HCT116 (cell line): ENCODE data around the gene OSTM1. TPM values are rescaled to one million over a fixed set of nuclear protein-coding genes. Genes with fewer than 3 reads are reported as not detected.

Experiments used
- ATAC-seq: fragments of 200-7000 bp; cut with Tn5 transposase; 2 replicates; pipeline ENCODE4 v1.9.1; 2020; ENCODE audit warnings: mild to moderate bottlenecking, moderate library complexity
- BruUV-seq: library from RNA; stranded (reverse); fragments of 400-500 nt; replicated peaks from 2 replicates; lab custom pipeline; 2021; lab: Mats Ljungman, UMichigan
- CTCF ChIA-PET: fragments of 300-600 bp; sonication (Branson Sonifier 250); formaldehyde crosslinking; loops from one replicate; lab custom pipeline; 2021; ENCODE audit warnings: antibody characterized with exemption; lab: Charles Lee
- POLR2A ChIA-PET: fragments of 300-600, 350-600 bp; sonication (Branson Sonifier 250); formaldehyde crosslinking; loops from one replicate; lab custom pipeline; 2021; ENCODE audit warnings: antibody characterized with exemption; lab: Charles Lee
- RAD21 ChIA-PET, 2 experiments: fragments of 300-600 bp; sonication (Branson Sonifier 250); formaldehyde crosslinking; loops; one replicate each; lab custom pipeline; 2023; ENCODE audit warnings: low total read pairs in 2 of 2; ENCODE audit not compliant: uncharacterized antibody in 2 of 2, unreplicated experiment in 2 of 2, low non-redundant PET in 1 of 2; lab: Charles Lee
- DNase-seq: peaks from one replicate; pipeline ENCODE4 v3.0.0-alpha.2; 2010; ENCODE audit warnings: low read depth, low spot score
- H2AFZ ChIP-seq: fragments of 200-600 bp; shearing (Covaris generic), sonication (generic); 2 replicates; pipeline ENCODE4 v1.6.1; 2017; ENCODE audit warnings: low read depth, mixed run types, mixed read lengths, antibody characterized with exemption, low read length; ENCODE audit not compliant: poor library complexity, severe bottlenecking
- H3K27ac ChIP-seq: 2 replicates; pipeline ENCODE4 v1.5.1; 2012; ENCODE audit warnings: low read depth, low read length
- H3K27me3 ChIP-seq: fragments of 200-600 bp; sonication (generic); 2 replicates; pipeline ENCODE4 v1.6.1; 2016; ENCODE audit warnings: mixed run types, low read length, mixed read lengths; ENCODE audit not compliant: insufficient read depth
- H3K36me3 ChIP-seq, 2 experiments: fragments of 200-500 bp in 1 of 2; fragments of 200-600 bp in 1 of 2; sonication (Bioruptor generic) in 1 of 2; sonication (generic) in 1 of 2; 2 replicates each; pipeline versions ENCODE4 v1.5.1 to v1.6.1; 2014 to 2016; ENCODE audit warnings: low read length in 2 of 2, inconsistent platforms in 1 of 2, mixed read lengths in 1 of 2, mixed run types in 1 of 2; ENCODE audit not compliant: insufficient read depth in 2 of 2, control insufficient read depth in 1 of 2
- H3K4me1 ChIP-seq, 2 experiments: fragments of 200-600 bp in 1 of 2; sonication (generic) in 1 of 2; 2 replicates each; pipeline versions ENCODE4 v1.5.1 to v1.6.1; 2012 to 2017; ENCODE audit warnings: low read length in 2 of 2, inconsistent platforms in 1 of 2, mild to moderate bottlenecking in 1 of 2, mixed read lengths in 1 of 2, mixed run types in 1 of 2, moderate library complexity in 1 of 2; ENCODE audit not compliant: insufficient read depth in 2 of 2, control insufficient read depth in 1 of 2
- H3K4me2 ChIP-seq: fragments of 200-600 bp; sonication (generic); 2 replicates; pipeline ENCODE4 v1.6.1; 2017; ENCODE audit warnings: mixed run types, low read length, mixed read lengths
- H3K4me3 ChIP-seq, 2 experiments: fragments of 200-600 bp in 1 of 2; sonication (generic) in 1 of 2; replicated peaks in 1 of 2; 2 replicates each; pipeline ENCODE4 v1.5.1; 2011 to 2016; ENCODE audit warnings: low read length in 2 of 2, control low read depth in 1 of 2, low read depth in 1 of 2, mild to moderate bottlenecking in 1 of 2, mixed read lengths in 1 of 2, mixed run types in 1 of 2
- H3K79me2 ChIP-seq: fragments of 200-600 bp; sonication (generic); 2 replicates; pipeline ENCODE4 v1.6.1; 2017; ENCODE audit warnings: mild to moderate bottlenecking, mixed run types, low read length, moderate library complexity, mixed read lengths; ENCODE audit not compliant: insufficient read depth
- H3K9ac ChIP-seq: fragments of 200-600 bp; sonication (generic); 2 replicates; pipeline ENCODE4 v1.6.1; 2016; ENCODE audit warnings: low read length, mixed read lengths
- H3K9me2 ChIP-seq: fragments of 200-600 bp; sonication (generic), shearing (Covaris generic); 2 replicates; pipeline ENCODE4 v1.6.1; 2017; ENCODE audit warnings: mixed run types, mild to moderate bottlenecking, moderate library complexity; ENCODE audit not compliant: insufficient read depth
- H3K9me3 ChIP-seq, 2 experiments: fragments of 200-500 bp in 1 of 2; fragments of 200-600 bp in 1 of 2; sonication (Bioruptor generic) in 1 of 2; sonication (generic) in 1 of 2; 2 replicates each; pipeline ENCODE4 v1.6.1; 2014 to 2017; ENCODE audit warnings: low read length in 2 of 2, mixed read lengths in 2 of 2, inconsistent platforms in 1 of 2, low read depth in 1 of 2, mild to moderate bottlenecking in 1 of 2, mixed run types in 1 of 2, moderate library complexity in 1 of 2; ENCODE audit not compliant: control insufficient read depth in 1 of 2, insufficient read depth in 1 of 2
- H4K20me1 ChIP-seq: fragments of 200-600 bp; sonication (generic), shearing (Covaris generic); 2 replicates; pipeline ENCODE4 v1.6.1; 2017; ENCODE audit warnings: mixed run types, mild to moderate bottlenecking, moderate library complexity; ENCODE audit not compliant: insufficient read depth
- CBX3 ChIP-seq: IDR thresholded peaks from 2 replicates; pipeline ENCODE4 v1.6.1; 2012; ENCODE audit warnings: low read depth
- CEBPB ChIP-seq: IDR thresholded peaks from 2 replicates; pipeline ENCODE4 v1.6.1; 2012; ENCODE audit warnings: low read depth
- EGR1 ChIP-seq: IDR thresholded peaks from 2 replicates; pipeline ENCODE4 v1.6.1; 2012; ENCODE audit warnings: low read depth
- EZH2 ChIP-seq: fragments of 200-600 bp; sonication (generic); IDR thresholded peaks from 2 replicates; pipeline ENCODE4 v1.6.1; 2017; ENCODE audit warnings: antibody characterized with exemption, mixed run types
- EZH2phosphoT487 ChIP-seq: fragments of 200-600 bp; IDR thresholded peaks from 2 replicates; pipeline ENCODE4 v1.6.1; 2018; ENCODE audit warnings: antibody characterized with exemption, borderline replicate concordance
- FOSL1 ChIP-seq: IDR thresholded peaks from 2 replicates; pipeline ENCODE4 v1.6.1; 2012; ENCODE audit warnings: low read depth
- JUND ChIP-seq: IDR thresholded peaks from 2 replicates; pipeline ENCODE4 v1.6.1; 2012
- POLR2AphosphoS5 ChIP-seq: IDR thresholded peaks from 2 replicates; pipeline ENCODE4 v1.6.1; 2011; ENCODE audit warnings: mild to moderate bottlenecking, low read depth, low read length, moderate library complexity
- RAD21 ChIP-seq: IDR thresholded peaks from 2 replicates; pipeline ENCODE4 v1.6.1; 2012; ENCODE audit warnings: low read depth, mild to moderate bottlenecking
- REST ChIP-seq: IDR thresholded peaks from 2 replicates; pipeline ENCODE4 v1.6.1; 2012; ENCODE audit warnings: low read depth
- SIN3A ChIP-seq: IDR thresholded peaks from 2 replicates; pipeline ENCODE4 v1.6.1; 2012; ENCODE audit warnings: low read depth
- SP1 ChIP-seq: IDR thresholded peaks from 2 replicates; pipeline ENCODE4 v1.6.1; 2012; ENCODE audit warnings: low read depth
- SRF ChIP-seq: IDR thresholded peaks from 2 replicates; pipeline ENCODE4 v1.6.1; 2012; ENCODE audit warnings: low read depth
- TCF7L2 ChIP-seq: IDR thresholded peaks from 2 replicates; pipeline ENCODE4 v1.7.0; 2011; ENCODE audit warnings: borderline replicate concordance, inconsistent platforms; ENCODE audit not compliant: insufficient read depth, insufficient read length; ENCODE audit errors: extremely low read depth
- ZBTB33 ChIP-seq: IDR thresholded peaks from 2 replicates; pipeline ENCODE4 v1.6.1; 2011; ENCODE audit warnings: mild to moderate bottlenecking, low read length, moderate library complexity; ENCODE audit not compliant: insufficient replicate concordance; ENCODE audit errors: extremely low read depth
- ZFX ChIP-seq: fragments of 450-650 bp; IDR thresholded peaks from 2 replicates; pipeline ENCODE4 v1.6.1; 2017
- ZNF274 ChIP-seq: fragments of 200-500 bp; sonication (Bioruptor generic); IDR thresholded peaks from 2 replicates; pipeline ENCODE4 v1.6.1; 2014; ENCODE audit warnings: mild to moderate bottlenecking, low read depth, low read length, inconsistent platforms
- intact Hi-C: fragments of 100-400 bp; cut with micrococcal nuclease; formaldehyde crosslinking; loops from 2 replicates; pipeline ENCODE4 v1.10.0; 2022
- total RNA-seq: library from RNA; stranded (reverse); gene quantifications from one replicate; pipeline ENCODE4 v1.2.1, GENCODE V29; 2021; ENCODE audit not compliant: unreplicated experiment
- TF ChIP-seq, protein P1 (sequence below): IDR thresholded peaks from 2 replicates; pipeline ENCODE4 v1.6.1; 2012
- TF ChIP-seq, protein P2 (sequence below): IDR thresholded peaks from 2 replicates; pipeline ENCODE4 v1.6.1; 2012

OSTM1 gene
- total RNA-seq, 1 experiment from 2014 or later = 11.2 TPM

GRCh38 chr6:108083349-108083748 is 8.8 kb upstream of the OSTM1 start (continued):
- TF ChIP-seq CEBPB = no peak
- no peak for TF ChIP-seq POLR2AphosphoS5

- BruUV-seq = no TSS peak
- POLR2A ChIA-PET = no interaction called here
- intact Hi-C loops = no loop called here
These were observed 8.0 kb upstream of the OSTM1 start for GRCh38 chr6:108082539-108082938.

More at GRCh38 chr6:108082539-108082938, 8.0 kb upstream of the OSTM1 start:
- Histone ChIP-seq H3K79me2 (no peaks in the 10 kb centered on the region), H3K9me3 (no peaks in the 10 kb centered on the region), H3K4me2 (no peak overlapping the region), H3K9me2 (no peaks in the 10 kb centered on the region), H3K27ac (no peak overlapping the region), H3K4me1 (peaks cover 7 to 15% of the 10 kb centered on the region in 2 experiments), H3K9ac (no peak overlapping the region), H3K36me3 (no peaks in the 10 kb centered on the region), H2AFZ (no peak overlapping the region), H3K27me3 (no peaks in the 10 kb centered on the region), H3K4me3 (no peak overlapping the region), H4K20me1 (no peaks in the 10 kb centered on the region)
- ATAC-seq (no peak), DNase-seq (no peak)
- ChIA-PET RAD21 (no interaction called here), CTCF (no interaction called here)
- TF ChIP-seq EGR1 = no peak
- TF ChIP-seq JUND = no peak
- no peak for TF ChIP-seq SP1
- TF ChIP-seq, protein P1, sequence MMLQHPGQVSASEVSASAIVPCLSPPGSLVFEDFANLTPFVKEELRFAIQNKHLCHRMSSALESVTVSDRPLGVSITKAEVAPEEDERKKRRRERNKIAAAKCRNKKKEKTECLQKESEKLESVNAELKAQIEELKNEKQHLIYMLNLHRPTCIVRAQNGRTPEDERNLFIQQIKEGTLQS = no peak
- no peak for TF ChIP-seq RAD21
- TF ChIP-seq SRF = no peak
- TF ChIP-seq ZFX = no peak
- no peak for TF ChIP-seq ZBTB33
- TF ChIP-seq EZH2 = no peak
- TF ChIP-seq EZH2phosphoT487 = no peak
- TF ChIP-seq CBX3 = no peak
- no peak for TF ChIP-seq SIN3A
- TF ChIP-seq, protein P2, sequence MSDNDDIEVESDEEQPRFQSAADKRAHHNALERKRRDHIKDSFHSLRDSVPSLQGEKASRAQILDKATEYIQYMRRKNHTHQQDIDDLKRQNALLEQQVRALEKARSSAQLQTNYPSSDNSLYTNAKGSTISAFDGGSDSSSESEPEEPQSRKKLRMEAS = no peak
- TF ChIP-seq FOSL1 = no peak
- no peak for TF ChIP-seq REST
- TF ChIP-seq CEBPB = no peak
- TF ChIP-seq TCF7L2 = no peak
- TF ChIP-seq ZNF274 = no peak
